IPS-15b (cell line): ENCODE results near the gene SIM2.
"Not testable (repeated sequence)": the region's sequence is repeated elsewhere in the genome, so short reads cannot be mapped to it uniquely, and the experiment has no call there.

ENCODE experiments used
- H3K27me3 ChIP-seq: one replicate; pipeline ENCODE4 v1.6.1; 2013; ENCODE audit warnings: low read length; ENCODE audit not compliant: control insufficient read depth, insufficient read depth
- H3K36me3 ChIP-seq: one replicate; pipeline ENCODE4 v1.6.1; 2013; ENCODE audit warnings: low read length; ENCODE audit not compliant: control insufficient read depth, insufficient read depth
- H3K4me1 ChIP-seq: one replicate; pipeline ENCODE4 v1.6.1; 2013; ENCODE audit warnings: mild to moderate bottlenecking, low read length; ENCODE audit not compliant: control insufficient read depth, insufficient read depth
- H3K4me3 ChIP-seq: one replicate; pipeline ENCODE4 v1.5.1; 2013; ENCODE audit warnings: low read depth, low read length
- H3K9ac ChIP-seq: one replicate; pipeline ENCODE4 v1.6.1; 2013; ENCODE audit warnings: low read depth, mild to moderate bottlenecking, low read length
- H3K9me3 ChIP-seq: one replicate; pipeline ENCODE4 v1.6.1; 2013; ENCODE audit warnings: mild to moderate bottlenecking, low read length; ENCODE audit not compliant: control insufficient read depth, insufficient read depth

SIM2 gene

DNA sequence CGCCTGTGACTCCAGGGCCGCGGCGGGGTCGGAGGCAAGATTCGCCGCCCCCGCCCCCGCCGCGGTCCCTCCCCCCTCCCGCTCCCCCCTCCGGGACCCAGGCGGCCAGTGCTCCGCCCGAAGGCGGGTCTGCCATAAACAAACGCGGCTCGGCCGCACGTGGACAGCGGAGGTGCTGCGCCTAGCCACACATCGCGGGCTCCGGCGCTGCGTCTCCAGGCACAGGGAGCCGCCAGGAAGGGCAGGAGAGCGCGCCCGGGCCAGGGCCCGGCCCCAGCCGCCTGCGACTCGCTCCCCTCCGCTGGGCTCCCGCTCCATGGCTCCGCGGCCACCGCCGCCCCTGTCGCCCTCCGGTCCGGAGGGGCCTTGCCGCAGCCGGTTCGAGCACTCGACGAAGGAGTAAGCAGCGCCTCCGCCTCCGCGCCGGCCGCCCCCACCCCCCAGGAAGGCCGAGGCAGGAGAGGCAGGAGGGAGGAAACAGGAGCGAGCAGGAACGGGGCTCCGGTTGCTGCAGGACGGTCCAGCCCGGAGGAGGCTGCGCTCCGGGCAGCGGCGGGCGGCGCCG, at the start of gene SIM2:
Gene SIM2 (plus strand): TSS at position 135 of the 565 bp plus-strand sequence. CDS start 632 bp downstream, outside the sequence.
- no peaks in the 10 kb centered on the region for H3K9me3 ChIP-seq
- no peak within 1 kb of the TSS for H3K9ac ChIP-seq
- H3K36me3 ChIP-seq = no peaks in the 10 kb centered on the region
- H3K4me3 ChIP-seq = peak within 1 kb of the TSS; percentile 52
- no peaks in the 10 kb centered on the region for H3K4me1 ChIP-seq
- peaks cover 98% of the 10 kb centered on the region for H3K27me3 ChIP-seq

GRCh38 chr21:36654324-36654723, 44.6 kb upstream of the SIM2 start:
- no peaks in the 10 kb centered on the region for H3K9me3 ChIP-seq
- no peak overlapping the region for H3K4me3 ChIP-seq
- H3K27me3 ChIP-seq = no peaks in the 10 kb centered on the region
- no peaks in the 10 kb centered on the region for H3K4me1 ChIP-seq
- H3K36me3 ChIP-seq = no peaks in the 10 kb centered on the region
- no peak overlapping the region for H3K9ac ChIP-seq

GRCh38 chr21:36654796-36655325, 44.1 kb upstream of the SIM2 start:
- Histone ChIP-seq H3K27me3 (no peaks in the 10 kb centered on the region), H3K4me3 (no peak overlapping the region), H3K9me3 (no peaks in the 10 kb centered on the region), H3K4me1 (no peaks in the 10 kb centered on the region), H3K36me3 (no peaks in the 10 kb centered on the region), H3K9ac (no peak overlapping the region)

DNA sequence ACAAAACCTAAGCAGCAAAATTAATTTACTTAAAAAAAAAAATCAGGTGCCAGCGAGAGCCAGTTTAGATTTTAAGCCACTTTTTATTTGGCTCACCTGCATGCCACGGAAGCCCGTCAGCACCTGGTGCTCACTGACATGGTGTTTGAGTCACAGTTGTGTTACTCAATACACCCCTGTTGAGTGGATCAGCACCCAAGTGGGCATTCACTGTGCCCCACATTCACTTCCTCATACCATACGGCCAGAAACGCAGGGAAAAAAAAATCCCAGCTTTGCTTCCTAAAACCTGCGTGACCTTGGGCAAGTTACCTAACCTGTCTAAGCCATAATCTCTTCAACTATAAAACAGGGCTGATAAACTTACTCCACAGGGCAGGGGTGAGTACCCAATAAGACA, 42.8 kb upstream of the SIM2 start:
- no peaks in the 10 kb centered on the region for H3K9me3 ChIP-seq
- no peaks in the 10 kb centered on the region for H3K4me1 ChIP-seq
- H3K4me3 ChIP-seq = no peak overlapping the region
- no peak overlapping the region for H3K9ac ChIP-seq
- no peaks in the 10 kb centered on the region for H3K36me3 ChIP-seq
- H3K27me3 ChIP-seq = no peaks in the 10 kb centered on the region

- not testable (repeated sequence) for H3K4me1 ChIP-seq, H3K9ac ChIP-seq, H3K4me3 ChIP-seq, H3K9me3 ChIP-seq, H3K36me3 ChIP-seq, H3K27me3 ChIP-seq
Observed at GRCh38 chr21:36657290-36657689, 41.6 kb upstream of the SIM2 start.

DNA sequence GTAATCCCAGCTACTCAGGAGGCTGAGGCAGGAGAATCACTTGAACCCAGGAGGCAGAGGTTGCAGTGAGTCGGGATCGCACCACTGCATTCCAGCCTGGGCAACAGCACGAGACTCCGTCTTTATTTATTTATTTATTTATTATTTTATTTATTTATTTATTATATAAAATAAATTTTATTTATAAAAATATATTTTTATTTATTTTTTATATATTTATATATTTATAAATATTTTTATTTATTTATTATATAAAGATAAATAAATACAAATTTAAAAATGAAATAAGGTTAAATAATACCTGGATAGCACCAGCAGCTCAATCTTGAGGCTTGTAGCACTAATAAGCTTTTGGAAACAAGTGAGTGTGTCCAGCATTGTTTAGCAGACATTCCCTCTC, 40.9 kb upstream of the SIM2 start:
- Histone ChIP-seq H3K27me3 (peaks cover 2% of the 10 kb centered on the region), H3K9me3 (no peaks in the 10 kb centered on the region), H3K4me3 (no peak overlapping the region), H3K36me3 (no peaks in the 10 kb centered on the region), H3K4me1 (no peaks in the 10 kb centered on the region), H3K9ac (no peak overlapping the region)

DNA sequence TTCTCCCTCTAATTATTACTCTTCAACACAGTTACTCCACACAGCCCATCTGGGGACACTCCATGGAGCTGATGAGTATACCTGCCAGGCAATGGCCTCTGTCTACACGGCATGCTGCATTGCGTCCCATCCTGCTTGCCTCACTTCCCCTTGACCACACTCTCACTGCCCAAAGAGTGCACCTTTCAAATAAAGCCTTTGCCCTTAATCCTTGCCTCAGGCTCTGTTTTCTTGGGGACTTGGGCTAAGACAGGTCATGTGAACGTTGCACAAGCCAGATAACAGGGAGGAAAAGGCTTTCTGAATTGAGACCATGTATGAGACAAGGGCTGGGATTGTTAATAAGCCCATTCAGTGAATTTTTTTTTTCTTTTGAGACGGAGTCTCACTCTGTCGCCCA, 40.0 kb upstream of the SIM2 start:
- Histone ChIP-seq H3K9me3 (no peaks in the 10 kb centered on the region), H3K4me1 (no peaks in the 10 kb centered on the region), H3K36me3 (no peaks in the 10 kb centered on the region), H3K27me3 (peaks cover 6% of the 10 kb centered on the region), H3K9ac (no peak overlapping the region), H3K4me3 (no peak overlapping the region)

DNA sequence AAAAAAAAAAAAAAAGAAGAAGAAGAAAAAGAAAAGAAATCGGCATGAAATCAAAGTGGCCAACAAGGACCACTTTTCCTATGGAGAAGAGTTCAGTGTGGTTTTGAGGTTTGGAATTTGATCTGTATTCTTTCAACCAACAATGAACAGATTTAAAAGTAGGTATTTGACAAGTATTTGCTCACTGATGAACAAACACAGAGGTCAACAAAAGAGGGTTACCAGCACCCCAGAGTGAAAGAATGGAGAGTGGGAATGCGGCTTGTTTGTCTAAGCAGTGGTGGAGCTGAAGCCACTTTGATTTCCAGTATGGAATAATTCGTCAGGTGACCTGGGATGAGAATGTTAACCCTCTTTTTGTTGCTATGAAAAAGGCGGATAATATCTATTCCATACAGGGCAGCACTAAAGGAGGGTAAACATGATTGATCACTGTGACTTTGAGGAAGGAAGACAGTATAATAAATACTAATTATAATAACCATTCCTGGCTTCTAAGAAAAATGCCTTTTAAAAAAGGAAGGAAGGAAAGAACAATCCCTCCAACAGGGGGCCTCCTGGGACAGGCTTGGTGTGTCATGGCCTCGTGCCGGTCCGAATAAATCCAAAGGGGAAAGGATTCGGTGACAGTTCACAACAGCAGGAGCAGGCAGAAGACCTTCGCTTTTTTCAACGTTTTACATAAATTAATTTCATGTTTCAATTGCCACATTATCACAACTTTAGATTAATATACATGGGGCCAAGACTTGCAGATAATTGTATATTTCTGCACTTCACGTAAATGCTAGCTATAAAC, 37.2 kb upstream of the SIM2 start:
- Histone ChIP-seq H3K4me3 (no peak overlapping the region), H3K9ac (no peak overlapping the region), H3K4me1 (no peaks in the 10 kb centered on the region), H3K9me3 (no peaks in the 10 kb centered on the region), H3K36me3 (no peaks in the 10 kb centered on the region), H3K27me3 (peaks cover 6% of the 10 kb centered on the region)

DNA sequence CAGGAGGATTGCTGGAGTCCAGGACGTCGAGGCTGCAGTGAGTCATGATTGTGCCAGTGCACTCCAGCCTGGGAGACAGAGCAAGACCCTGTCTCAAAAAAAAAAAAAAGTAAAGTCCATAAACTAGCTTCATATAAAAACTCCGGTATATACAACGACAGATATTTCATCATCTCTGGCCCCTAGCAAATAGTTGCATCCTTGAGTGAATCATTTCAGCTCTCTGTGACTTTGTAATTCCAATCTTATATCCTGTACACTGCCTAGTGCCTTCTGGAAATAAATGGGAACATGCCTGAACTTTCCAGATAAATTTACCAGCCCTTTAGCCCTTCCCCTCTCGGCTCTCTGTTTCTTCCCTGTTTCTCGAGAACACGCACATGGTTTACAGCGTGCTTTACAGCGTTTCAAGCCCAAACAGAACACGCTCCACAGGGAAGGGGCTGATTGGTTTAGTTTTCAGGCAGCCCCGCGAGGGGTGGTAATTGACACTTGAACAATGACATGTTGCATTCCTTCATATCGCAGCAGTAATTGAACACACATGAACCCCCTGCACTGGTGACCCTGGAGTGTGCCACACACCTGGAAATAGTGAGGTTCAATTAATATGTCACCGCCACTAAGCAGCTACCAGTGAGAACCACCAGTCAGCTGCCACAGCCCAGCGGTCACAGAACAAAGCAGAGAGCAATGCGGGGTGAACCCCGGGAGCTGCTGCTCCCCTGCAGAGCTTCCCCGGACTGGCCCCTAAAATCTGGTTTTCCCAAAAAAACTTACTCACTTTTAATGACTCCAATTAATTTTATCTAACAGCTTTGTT, 35.7 kb upstream of the SIM2 start:
- H3K9me3 ChIP-seq = no peaks in the 10 kb centered on the region
- H3K4me3 ChIP-seq = no peak overlapping the region
- H3K36me3 ChIP-seq = no peaks in the 10 kb centered on the region
- no peak overlapping the region for H3K9ac ChIP-seq
- H3K27me3 ChIP-seq = peaks cover 6% of the 10 kb centered on the region
- no peaks in the 10 kb centered on the region for H3K4me1 ChIP-seq

- Histone ChIP-seq H3K9ac (no peak overlapping the region), H3K27me3 (peaks cover 7% of the 10 kb centered on the region), H3K4me3 (no peak overlapping the region), H3K4me1 (no peaks in the 10 kb centered on the region), H3K9me3 (no peaks in the 10 kb centered on the region), H3K36me3 (no peaks in the 10 kb centered on the region)
Observed at GRCh38 chr21:36664662-36664990, 34.3 kb upstream of the SIM2 start.

GRCh38 chr21:36665806-36666205, 33.1 kb upstream of the SIM2 start:
- no peak overlapping the region for H3K9ac ChIP-seq
- no peak overlapping the region for H3K4me3 ChIP-seq
- peaks cover 10% of the 10 kb centered on the region for H3K27me3 ChIP-seq
- H3K9me3 ChIP-seq = no peaks in the 10 kb centered on the region
- no peaks in the 10 kb centered on the region for H3K4me1 ChIP-seq
- no peaks in the 10 kb centered on the region for H3K36me3 ChIP-seq
